HG03159 (cell line): ENCODE measurements around the gene MEX3A.
"Not testable (repeated sequence)": the region's sequence is repeated elsewhere in the genome, so short reads cannot be mapped to it uniquely, and the experiment has no call there.

Source experiments
- ATAC-seq: cut with Tn5 transposase; IDR thresholded peaks from one replicate; pipeline ENCODE4 v1.9.1; 2021; ENCODE audit warnings: mild to moderate bottlenecking, moderate library complexity; ENCODE audit not compliant: unreplicated experiment

MEX3A gene

GRCh38 chr1:156080241-156080862 is 1.9 kb downstream of the MEX3A start:
- ATAC-seq, result no peak

DNA sequence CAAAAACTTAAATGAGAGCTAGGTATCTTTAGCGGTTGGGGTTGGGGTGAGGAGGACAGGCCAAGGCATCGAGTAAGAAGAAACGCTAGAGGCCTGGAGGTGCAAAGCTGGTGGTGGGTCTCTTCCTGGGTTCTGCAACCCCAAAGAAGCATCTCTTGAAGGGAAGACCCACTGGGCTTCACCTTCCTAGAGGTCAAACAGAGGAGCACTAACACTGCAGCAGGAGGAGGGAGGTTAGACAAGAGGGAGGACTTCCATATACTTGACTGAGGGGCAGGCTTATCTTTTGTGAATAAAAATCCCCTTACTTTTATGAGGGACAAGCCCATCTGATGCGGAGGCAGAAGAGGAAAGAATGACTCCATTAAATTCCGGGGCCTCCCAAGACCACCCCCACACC is 2.5 kb downstream of the MEX3A start:
- no peak for ATAC-seq

DNA sequence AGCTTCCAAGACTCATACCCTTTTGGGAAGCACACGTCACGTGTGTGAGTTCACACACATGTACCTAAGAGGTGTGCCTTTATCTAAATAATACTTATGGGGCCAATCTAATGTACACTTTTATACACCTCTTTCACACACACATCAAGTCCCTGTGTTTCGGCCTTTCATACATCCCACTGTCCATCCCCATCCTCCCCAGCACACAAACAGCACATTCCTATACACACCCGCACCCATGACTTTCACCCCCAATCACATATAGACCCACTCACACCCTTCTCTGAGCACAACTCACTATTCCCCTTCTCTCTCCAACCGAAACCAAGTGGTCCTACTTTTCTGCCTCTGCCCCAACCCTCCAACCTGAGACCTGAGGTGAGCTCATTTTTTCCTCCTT is 3.5 kb downstream of the MEX3A start:
- ATAC-seq, result no peak

DNA sequence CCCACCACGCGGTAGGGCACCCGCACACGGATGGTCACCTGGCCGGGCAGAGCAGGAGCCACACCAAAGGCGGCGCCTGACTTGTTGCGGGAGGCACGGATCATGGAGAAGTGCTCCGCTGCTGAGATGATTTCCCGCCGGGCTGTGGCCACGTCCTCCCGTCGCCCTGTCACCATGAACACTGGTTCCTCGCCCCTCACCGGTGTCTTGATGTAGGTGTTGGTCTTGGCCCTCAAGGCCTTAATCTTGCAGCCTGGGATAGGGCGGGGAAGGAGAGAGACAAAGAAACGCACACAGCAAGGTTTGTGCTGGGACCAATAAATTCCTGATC is 4.9 kb downstream of the MEX3A start:
- ATAC-seq, result no peak

DNA sequence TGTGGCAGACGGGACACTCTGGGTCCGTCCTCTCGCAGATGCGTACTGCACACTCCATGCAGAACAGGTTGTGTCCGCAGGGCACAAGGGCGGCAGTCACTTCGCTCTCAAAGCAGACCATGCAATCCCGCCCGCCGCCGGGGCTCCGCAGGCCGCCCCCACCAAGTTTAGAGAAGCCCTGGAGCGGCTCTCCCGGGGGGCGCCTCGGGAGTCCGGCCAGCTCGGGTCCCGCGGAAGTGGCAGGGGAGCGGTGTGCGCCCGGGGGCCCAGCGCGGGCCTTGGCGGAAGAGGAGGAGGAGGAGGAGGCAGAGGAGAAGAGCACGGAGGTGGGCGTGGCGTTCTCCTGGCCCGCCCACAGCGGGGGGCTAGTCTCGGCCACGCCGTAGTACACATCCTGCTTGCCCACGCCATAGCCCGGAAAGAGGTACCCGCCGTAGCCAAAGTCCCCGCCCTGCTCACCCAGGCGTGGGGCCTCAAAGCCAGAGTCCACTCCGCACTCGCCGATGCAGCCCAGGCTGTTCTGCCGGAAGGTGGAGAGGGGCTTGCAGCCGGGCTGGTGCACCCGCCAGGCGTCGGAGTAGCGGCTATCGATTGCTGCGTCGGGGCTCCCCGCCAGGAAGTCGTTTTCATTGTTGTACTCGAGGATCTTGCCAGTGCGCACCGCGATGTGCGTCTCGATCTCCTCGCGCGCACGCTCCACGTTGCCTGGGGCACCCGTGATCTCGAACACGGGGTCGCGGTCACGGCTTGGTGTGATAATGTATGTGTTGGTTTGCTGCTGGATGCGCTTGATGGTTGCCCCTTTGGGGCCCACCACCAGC is 5.4 kb downstream of the MEX3A start:
- ATAC-seq, result no peak

DNA sequence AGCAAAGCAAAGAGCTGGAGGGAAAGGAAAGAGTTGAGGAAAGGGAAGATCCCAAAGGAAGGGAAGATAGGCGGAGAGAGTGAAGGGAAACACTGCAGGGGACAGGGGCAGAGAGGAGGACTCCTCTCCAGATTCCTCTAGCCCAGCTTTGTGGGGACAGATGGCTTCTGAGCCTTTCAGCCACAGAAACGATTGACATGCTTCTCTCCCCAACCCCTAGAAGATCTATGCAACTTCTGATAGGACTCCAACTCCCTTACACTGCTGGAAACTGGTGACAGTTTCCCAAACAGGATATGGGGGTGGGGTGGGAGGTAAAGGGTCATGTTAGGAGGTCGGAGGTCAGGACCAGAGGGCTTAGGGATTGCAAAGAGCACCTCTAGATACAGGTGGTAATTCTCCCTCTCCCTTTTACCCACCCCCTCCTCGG is 6.5 kb downstream of the MEX3A start:
- no peak for ATAC-seq

GRCh38 chr1:156075162-156075561 is 7.1 kb downstream of the MEX3A start:
- ATAC-seq, result no peak

DNA sequence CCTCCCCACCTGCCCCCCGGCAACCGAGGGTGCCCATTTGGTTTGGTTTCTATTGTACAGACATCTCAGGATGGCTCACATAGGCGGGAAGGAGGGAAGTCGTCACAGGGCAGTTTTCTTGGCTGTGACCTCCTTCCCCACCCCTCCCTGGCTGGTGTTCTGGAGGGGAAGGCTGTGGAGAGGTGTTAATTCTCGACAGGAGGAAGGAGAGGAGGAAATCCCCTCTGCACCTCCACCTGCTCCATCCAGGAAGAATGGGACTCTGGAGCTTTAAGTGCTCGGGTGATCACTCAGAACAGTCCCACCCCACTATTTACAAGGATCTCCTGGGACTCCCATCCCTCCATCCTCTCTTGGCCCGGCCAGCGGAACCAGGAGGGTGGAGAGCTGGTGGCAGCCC is 7.6 kb downstream of the MEX3A start:
- no peak for ATAC-seq

- ATAC-seq, result no peak
Measured at GRCh38 chr1:156073740-156074139, 8.5 kb downstream of the MEX3A start.

GRCh38 chr1:156073110-156073687 is 9.1 kb downstream of the MEX3A start:
- no peak for ATAC-seq

DNA sequence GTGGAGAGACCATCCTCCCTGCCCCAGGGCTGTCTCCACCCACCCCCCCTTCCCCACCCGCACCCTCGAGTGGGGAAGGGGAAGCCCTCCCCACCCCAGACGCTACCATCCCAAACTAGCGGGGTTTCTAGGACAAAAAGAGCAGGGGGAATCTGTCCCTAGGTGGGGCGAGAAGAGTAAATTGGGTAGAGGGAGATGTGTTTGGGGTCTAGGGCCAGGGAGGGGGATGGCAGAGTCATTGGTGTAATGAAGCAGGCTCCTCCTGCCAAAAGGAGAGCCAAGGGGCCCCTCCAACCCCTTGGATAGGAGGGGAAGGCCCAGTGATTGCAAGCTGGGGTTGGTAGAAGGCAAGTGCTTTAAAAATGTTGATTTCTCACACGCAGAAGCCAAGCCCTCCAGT is 10.0 kb downstream of the MEX3A start:
- no peak for ATAC-seq

- ATAC-seq, result not testable (repeated sequence)
Measured at GRCh38 chr1:156071332-156071816, 10.9 kb downstream of the MEX3A start.

GRCh38 chr1:156070548-156070947 is 11.7 kb downstream of the MEX3A start:
- ATAC-seq, result no peak

DNA sequence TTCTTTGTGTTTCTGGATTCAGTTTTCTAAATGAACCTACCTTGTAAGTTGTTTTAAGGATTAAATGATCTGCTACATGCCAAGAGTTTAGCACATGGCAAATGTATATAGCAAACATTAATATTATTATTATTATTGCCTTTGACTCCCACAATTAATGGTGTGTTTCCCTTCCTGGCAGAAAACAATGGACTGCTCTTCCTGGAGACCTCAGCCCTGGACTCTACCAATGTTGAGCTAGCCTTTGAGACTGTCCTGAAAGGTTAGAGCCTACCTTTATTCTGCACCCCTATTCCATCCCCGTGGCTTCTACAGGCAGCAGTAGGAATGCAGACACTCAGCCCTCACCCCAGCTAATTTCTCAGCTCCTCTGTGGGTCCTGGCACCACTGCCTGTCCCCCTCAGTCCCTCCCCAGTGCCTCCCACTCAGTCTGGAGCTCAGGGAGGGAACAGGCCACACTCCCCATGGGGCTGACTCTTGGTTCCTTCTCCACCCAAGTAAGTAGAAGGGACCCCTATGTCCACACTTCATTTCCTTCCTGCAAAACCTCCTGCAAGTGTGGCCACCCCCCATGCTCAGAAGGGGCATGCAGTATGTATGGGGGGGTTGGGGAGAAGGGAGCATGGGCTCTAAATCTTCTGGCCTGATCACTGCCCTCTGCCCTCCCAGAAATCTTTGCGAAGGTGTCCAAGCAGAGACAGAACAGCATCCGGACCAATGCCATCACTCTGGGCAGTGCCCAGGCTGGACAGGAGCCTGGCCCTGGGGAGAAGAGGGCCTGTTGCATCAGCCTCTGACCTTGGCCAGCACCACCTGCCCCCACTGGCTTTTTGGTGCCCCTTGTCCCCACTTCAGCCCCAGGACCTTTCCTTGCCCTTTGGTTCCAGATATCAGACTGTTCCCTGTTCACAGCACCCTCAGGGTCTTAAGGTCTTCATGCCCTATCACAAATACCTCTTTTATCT is 12.5 kb downstream of the MEX3A start:
- no peak for ATAC-seq

DNA sequence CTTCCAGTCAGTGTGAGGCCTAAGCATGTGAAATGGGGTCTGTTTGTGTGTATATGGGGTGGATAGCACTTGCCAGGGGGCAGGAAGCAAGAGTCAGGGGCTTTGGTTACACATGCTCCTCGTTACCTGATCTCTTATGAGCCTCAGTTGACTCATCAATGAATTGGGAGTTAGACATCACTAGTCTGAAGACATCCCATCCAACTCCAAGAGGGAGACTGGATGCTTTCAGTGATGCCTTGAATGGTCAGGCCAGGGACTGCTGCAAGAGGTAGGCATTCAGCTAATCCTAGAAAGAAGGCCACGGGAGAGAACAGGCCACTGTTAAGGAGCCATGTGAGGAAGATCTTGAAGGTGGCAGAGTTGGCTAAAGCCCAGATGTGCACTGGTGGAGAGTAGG is 15.0 kb downstream of the MEX3A start:
- ATAC-seq, result no peak

- no peak for ATAC-seq
Measured at GRCh38 chr1:156065871-156066270, 16.4 kb downstream of the MEX3A start.

DNA sequence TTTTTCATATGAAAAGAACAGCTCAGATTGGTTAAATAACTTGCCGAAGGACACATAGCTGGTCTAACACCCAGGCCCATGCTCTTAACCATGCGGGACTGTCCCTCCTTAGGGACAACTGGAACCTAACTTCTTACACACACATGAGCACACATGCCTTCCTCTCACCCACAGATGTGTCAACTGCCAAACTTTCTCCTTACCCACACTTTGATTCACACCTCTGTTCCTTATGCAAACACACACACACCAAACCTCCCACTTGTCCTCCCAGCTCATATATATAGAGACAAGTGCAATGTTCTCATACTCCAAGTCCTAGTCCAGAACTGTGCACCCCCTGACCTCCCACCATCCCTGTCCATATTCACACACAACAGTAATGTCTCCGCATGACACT is 17.1 kb downstream of the MEX3A start:
- ATAC-seq, result no peak

GRCh38 chr1:156064615-156065014 is 17.6 kb downstream of the MEX3A start:
- ATAC-seq, result no peak

DNA sequence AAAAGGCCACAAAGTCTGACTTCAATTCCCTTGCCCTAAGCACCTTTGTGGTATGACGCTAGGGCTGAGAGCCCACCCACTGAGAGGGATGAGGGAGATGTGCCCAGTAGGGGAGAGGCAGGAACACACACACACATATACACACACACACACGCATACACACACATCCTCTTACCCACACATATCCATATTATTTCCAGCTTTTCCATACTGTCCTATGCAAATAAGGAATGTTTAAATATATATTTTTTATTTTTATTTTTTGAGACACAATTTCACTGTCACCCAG is 18.3 kb downstream of the MEX3A start:
- ATAC-seq, result no peak

- ATAC-seq, result no peak
Measured at GRCh38 chr1:156062189-156062588, 20.1 kb downstream of the MEX3A start.

DNA sequence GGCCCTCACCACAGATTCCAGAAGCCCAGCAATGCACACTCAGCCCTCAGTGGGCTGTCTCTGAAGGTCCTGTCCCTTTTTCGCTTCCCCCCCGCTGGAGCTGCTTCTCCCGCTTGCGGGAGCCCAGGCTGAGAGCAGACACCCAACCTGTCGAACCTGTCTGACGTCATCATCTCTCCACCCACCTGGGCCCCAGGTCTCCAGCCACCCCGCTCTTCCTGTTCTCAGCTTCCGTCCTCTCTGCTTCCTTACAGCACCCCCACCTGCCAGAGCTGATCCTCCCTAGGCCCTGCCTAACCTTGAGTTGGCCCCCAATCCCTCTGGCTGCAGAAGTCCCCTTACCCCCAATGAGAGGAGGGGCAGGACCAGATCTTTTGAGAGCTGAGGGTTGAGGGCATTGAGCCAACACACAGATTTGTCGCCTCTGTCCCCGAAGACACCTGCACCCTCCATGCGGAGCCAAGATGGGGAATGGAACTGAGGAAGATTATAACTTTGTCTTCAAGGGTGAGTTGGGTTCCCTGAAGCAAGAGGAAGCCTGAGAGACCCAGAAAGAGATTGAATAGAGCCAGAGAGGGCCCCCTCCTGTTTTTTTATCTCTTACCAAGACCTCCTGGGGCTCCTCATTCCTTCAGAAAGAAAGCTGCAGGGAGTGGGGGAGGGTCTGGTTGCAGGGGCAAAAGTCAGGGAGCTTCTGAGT is 21.2 kb downstream of the MEX3A start, which contains the start of gene RAB25:
Gene RAB25 (plus strand): TSS at position 224 of the 700 bp plus-strand sequence. CDS start 241 bp downstream, at position 465.
- no peak for ATAC-seq
